CD4-positive, alpha-beta T cell treated with Interleukin-17A for 1 hour (primary cell): ENCODE measurements around the gene PHKA1.
A peak's percentile ranks its signal among the peaks of the same experiment; 100 is the strongest.
"Not testable (repeated sequence)": the region's sequence is repeated elsewhere in the genome, so short reads cannot be mapped to it uniquely, and the experiment has no call there.

Experiments
- DNase-seq: peaks from one replicate; pipeline ENCODE4 v3.0.0-alpha.2; 2020

The PHKA1 gene

GRCh38 chrX:72663737-72664136 lies 50.4 kb downstream of the PHKA1 start:
- no peak for DNase-seq

GRCh38 chrX:72662020-72662747 lies 51.9 kb downstream of the PHKA1 start:
- no peak for DNase-seq

GRCh38 chrX:72659723-72660122 lies 54.4 kb downstream of the PHKA1 start:
- DNase-seq, result no peak

DNA sequence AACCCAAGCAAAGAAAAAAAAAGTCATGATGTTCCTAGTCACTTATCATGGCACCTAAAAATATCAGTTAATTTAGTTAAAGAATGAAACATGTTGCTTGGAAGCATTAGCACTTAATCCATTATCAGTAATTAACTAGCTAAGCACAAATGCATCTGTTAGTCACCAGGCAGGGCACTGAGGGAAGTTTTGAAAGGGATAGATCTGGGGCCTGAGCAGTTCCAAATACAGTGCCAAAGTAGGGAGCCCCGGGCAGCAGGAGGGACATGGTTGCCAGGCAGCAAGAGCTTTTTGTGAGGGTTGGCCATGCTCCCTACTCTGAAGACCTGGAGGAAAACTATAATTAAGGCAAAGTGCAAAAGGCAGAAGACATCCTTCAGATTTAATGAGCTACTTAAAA lies 62.0 kb downstream of the PHKA1 start:
- DNase-seq, result no peak

GRCh38 chrX:72644946-72645345 lies 69.2 kb downstream of the PHKA1 start:
- DNase-seq, result no peak

DNA sequence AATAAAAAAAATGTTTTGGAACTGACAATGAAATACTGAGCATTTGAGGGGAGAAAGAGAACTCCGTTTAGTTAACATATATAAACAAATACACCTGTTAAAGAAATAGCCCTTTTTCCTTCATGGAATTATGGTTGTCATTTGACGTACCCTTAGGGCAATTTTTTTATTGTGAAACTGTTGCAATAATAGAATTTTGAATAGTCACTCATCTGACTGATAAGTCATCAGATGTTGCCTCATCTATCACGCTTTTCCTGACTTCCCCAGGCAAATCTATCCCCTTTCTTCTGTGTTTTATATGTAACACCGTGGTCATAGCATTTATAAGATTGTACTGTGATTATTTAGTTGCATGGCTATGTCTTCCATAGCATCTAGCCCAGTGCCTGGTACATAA lies 72.5 kb downstream of the PHKA1 start:
- no peak for DNase-seq

GRCh38 chrX:72635930-72636329 lies 78.2 kb downstream of the PHKA1 start:
- DNase-seq, result no peak

DNA sequence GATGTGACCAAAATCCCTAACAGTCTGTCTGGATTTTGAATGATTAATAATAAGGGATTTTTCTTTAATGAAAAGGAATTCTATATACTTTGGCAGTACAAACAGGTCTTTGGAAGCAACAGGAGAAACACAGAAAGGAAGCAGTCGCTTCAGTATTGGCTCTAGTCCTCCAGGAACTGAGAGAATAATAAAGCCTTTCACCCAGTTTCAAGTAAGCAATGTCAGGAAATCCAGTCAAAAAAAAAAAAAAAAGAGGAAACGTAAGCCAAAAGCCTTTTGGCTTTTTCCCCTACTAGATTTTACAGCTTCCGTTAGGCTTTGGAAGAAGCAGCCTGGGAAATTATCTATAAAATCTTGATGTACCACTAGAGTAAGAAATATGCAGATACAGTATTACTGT lies 79.8 kb downstream of the PHKA1 start:
- no peak for DNase-seq

- DNase-seq, result no peak
Observed at GRCh38 chrX:72630185-72630584, 83.9 kb downstream of the PHKA1 start.

DNA sequence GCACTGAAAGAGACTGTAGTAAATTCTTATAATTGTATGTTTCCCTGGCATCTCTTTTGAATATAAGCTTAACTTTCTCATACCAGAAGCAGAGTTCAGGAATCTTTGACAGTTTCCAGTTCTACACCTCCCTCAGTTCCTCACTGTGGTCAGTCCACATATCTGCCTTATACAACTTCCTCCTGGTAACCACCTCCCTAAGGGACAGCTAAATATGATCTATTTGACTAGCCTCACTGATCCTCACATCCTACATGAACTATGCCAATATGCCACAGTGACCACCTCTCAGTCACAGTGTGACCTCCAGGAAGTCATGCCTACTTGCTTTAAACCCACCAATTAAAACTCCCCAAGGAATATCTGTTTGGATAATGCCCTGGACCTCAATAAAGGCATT lies 89.9 kb downstream of the PHKA1 start:
- no peak for DNase-seq

GRCh38 chrX:72621625-72622485 lies 92.3 kb downstream of the PHKA1 start:
- no peak for DNase-seq

DNA sequence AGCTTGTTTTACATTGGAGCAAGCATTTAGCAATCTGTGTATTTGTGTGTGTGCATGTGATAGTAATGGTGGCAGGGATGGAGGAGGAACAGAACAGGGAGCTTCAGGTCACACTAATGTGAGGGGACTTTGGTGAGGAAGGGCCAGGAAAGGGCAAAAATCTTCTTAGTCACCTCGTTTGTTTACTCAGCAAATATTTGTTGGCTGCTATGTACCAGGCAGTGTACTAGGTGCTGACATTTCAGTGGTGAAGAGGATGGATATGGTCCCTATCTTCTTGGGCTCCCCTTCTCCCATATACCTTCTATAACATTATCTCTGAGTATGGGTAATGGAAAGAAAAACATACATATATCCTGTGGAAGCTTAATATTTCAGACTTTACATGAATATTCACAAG lies 92.9 kb downstream of the PHKA1 start:
- no peak for DNase-seq

DNA sequence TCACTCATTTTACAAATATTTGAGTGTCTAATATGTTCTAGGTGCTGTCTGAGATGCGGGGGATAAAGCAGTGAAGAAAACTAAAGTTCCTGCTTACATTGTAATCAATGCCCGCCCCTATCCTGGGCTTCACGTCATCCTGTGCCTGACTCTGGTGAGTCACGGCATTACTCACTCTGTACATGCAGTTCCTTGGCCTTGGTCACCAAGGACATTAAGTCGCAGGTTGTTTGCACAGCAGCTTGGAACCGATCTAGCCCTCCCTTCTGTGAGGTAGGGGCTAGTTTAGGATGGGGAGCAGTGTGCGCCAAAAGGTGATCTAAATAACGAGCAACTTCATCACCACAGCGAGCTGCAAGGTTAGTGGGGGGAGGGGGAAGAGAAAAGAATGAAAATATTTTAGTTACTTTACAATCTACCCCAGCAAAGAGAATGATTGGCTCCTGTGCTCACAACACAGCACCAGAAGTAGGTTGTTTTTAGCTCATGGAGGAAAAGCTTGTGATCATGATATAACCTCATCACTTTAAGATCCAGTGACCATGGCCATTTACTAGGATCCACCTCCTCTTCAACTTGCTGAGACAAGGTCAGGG lies 93.5 kb downstream of the PHKA1 start:
- peak; percentile 14 for DNase-seq

- DNase-seq, result no peak
Observed at GRCh38 chrX:72609313-72609712, 104.8 kb downstream of the PHKA1 start.

- DNase-seq, result no peak
Observed at GRCh38 chrX:72604705-72605104, 109.4 kb downstream of the PHKA1 start.

- no peak for DNase-seq
Observed at GRCh38 chrX:72604112-72604511, 110.0 kb downstream of the PHKA1 start.

GRCh38 chrX:72591038-72591437 lies 123.1 kb downstream of the PHKA1 start:
- not testable (repeated sequence) for DNase-seq

DNA sequence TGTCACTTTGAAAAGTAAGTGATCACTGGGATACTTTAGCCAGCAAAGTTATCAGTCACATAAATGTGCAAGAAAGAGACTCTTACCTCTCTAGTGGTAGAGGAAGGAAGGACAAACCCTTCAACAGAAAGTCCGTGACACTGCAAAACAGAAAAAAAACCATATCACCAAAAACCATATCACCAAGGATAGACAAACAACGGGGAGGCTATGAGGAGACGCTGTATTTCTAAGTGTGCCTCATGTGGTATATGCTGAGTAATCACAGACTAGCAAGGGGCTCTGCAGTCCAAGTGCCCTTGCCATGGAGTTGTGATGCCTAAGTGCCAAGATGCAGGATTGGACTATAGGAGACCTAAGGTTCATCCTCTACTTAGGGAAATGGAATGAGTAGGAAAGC lies 129.9 kb downstream of the PHKA1 start:
- no peak for DNase-seq

GRCh38 chrX:72576141-72576894 lies 137.8 kb downstream of the PHKA1 start:
- no peak for DNase-seq

- no peak for DNase-seq
Observed at GRCh38 chrX:72573158-72573511, 141.0 kb downstream of the PHKA1 start.

DNA sequence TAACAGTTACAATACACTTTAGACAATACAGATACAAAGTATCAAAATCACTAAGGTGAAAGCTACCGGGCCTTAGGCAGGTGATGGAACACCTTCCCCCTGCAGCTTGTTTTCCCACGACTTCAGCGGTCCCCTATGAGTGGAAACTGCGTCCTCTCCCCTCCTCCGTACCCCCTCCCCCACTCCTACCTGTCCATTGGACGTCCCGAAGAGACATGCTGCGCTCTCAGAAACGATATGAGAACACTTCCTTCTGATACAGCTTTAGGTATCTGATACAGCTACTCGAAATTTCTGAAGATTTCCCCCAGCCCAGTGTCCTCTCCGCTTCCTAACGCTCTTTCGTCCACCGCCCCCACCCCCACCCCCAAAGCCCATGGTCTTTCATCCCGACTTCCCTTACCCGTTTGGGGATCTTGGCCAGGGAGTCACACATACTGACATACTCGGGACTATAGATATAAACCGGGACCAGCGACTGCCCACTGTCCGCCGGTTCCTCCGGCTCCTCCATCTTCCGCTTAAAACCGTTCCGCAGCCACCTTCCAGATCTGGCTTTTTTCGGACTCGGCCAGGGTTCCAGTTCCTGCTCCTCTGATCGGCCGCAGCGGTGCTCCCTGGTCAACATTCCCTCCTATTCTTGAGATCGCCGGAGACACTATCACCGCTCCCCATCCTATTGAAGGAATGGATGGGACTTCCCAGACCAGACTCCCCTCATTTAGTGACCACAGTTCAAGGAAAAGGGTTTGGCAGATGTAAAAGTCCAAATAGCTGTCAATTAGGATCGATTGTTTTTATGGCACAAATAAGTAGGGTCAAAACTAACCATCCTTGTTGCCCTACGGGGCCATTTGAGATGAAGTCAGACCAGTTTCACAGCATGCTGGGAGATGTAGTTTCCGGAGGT lies 141.6 kb downstream of the PHKA1 start, which contains the start of gene HDAC8:
Gene HDAC8 (minus strand): TSS at position 596 of the 910 bp plus-strand sequence. CDS start 82 bp downstream, at position 514.
- DNase-seq, result peak; percentile 76

DNA sequence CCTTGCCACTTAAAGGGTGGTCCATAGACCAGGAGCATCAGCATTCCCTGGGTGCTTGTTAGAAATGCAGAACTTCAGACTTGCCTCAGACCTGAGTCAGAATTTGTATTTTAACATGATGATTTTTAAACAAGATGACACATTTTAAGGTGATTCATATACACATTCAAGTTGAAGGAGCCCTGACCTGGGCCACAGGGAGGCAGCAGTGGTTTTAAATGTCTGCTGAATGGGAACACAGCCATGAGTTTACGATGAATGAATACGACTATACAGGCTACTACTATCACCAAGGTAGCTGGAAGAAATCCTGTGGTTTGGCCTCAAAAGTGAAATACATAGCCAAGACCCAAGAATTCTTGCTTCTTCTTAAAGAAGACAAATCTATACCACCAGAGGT lies 144.3 kb downstream of the PHKA1 start:
- DNase-seq, result no peak
